A549 (cell line): ENCODE measurements around the gene NAA16. TPM values are rescaled to one million over a fixed set of nuclear protein-coding genes. Genes with fewer than 3 reads are reported as not detected.

Experiments used
- ATAC-seq, 2 experiments: fragments of 200-7000 bp in 1 of 2; fragments of >200 bp in 1 of 2; cut with Nextera tagmentation in 1 of 2; cut with Tn5 transposase in 1 of 2; 3 replicates each; pipeline versions ENCODE4 v1.8.0 to v1.9.1; 2018 to 2020; ENCODE audit warnings: mild to moderate bottlenecking in 1 of 2, moderate library complexity in 1 of 2
- CTCF ChIA-PET: fragments of 300-600 bp; sonication (Branson Sonifier 250); formaldehyde crosslinking; extraction: SDS; loops from one replicate; lab custom pipeline; 2021; ENCODE audit warnings: antibody characterized with exemption, inconsistent platforms; lab: Yijun Ruan, JAX
- POLR2A ChIA-PET: fragments of 350-600 bp; formaldehyde crosslinking; extraction: SDS; loops from one replicate; lab custom pipeline; 2021; ENCODE audit warnings: antibody characterized with exemption, inconsistent platforms; lab: Yijun Ruan, JAX
- DNase-seq, 2 experiments: peaks; one replicate each; pipeline versions ENCODE4 v3.0.0 to v3.0.0-alpha.2; 2011 to 2016; ENCODE audit warnings: low read depth in 1 of 2, low spot score in 1 of 2
- FAIRE-seq: peaks from 2 replicates; lab custom pipeline; 2011; peaks lifted over from hg19 to GRCh38; lab: Jason Lieb, UNC
- H3K27ac ChIP-seq, 2 experiments: fragments of >200 bp; sonication (Bioruptor Twin); formaldehyde crosslinking; 3 replicates each; pipeline ENCODE4 v1.5.1; 2016 to 2017
- H3K4me1 ChIP-seq: fragments of >200 bp; sonication (Bioruptor Twin); formaldehyde crosslinking; 3 replicates; pipeline ENCODE4 v1.6.1; 2016
- H3K4me2 ChIP-seq: fragments of >200 bp; sonication (Bioruptor Twin); formaldehyde crosslinking; 3 replicates; pipeline ENCODE4 v1.6.1; 2016
- H3K4me3 ChIP-seq: fragments of >200 bp; sonication (Bioruptor Twin); formaldehyde crosslinking; 3 replicates; pipeline ENCODE4 v1.5.1; 2016
- H3K9me3 ChIP-seq: fragments of >200 bp; sonication (Bioruptor Twin); formaldehyde crosslinking; 3 replicates; pipeline ENCODE4 v1.6.1; 2016
- BHLHE40 ChIP-seq: IDR thresholded peaks from 2 replicates; pipeline ENCODE4 v1.6.1; 2012; ENCODE audit warnings: low read depth, low read length, inconsistent platforms
- CBX2 ChIP-seq: fragments of 200-600 bp; sonication (generic); IDR thresholded peaks from 2 replicates; pipeline ENCODE4 v1.6.1; 2016; ENCODE audit warnings: low read depth, mild to moderate bottlenecking, borderline replicate concordance
- CEBPB ChIP-seq, 2 experiments: fragments of >200 bp in 1 of 2; sonication (Bioruptor Twin) in 1 of 2; formaldehyde crosslinking in 1 of 2; IDR thresholded peaks; 2 replicates each; pipeline ENCODE4 v1.6.1; 2012 to 2016
- EHF ChIP-seq: fragments of 250-450 bp; sonication (Bioruptor Pico); IDR thresholded peaks from 2 replicates; pipeline ENCODE4 v1.5.0; 2020; ENCODE audit warnings: mild to moderate bottlenecking
- FOSL2 ChIP-seq, 2 experiments: fragments of 450-650 bp in 1 of 2; fragments of >200 bp in 1 of 2; sonication (Bioruptor Twin) in 1 of 2; formaldehyde crosslinking; IDR thresholded peaks; 2 replicates each; pipeline versions ENCODE4 v1.5.0 to v1.6.1; 2016 to 2020; ENCODE audit warnings: mild to moderate bottlenecking in 1 of 2, moderate library complexity in 1 of 2
- GATA3 ChIP-seq: IDR thresholded peaks from 2 replicates; pipeline ENCODE4 v1.6.1; 2012; ENCODE audit warnings: borderline replicate concordance
- HDAC2 ChIP-seq: fragments of 200-600 bp; sonication (generic); IDR thresholded peaks from 2 replicates; pipeline ENCODE4 v1.6.1; 2016
- HEYL ChIP-seq: fragments of 250-450 bp; sonication (Bioruptor Pico); IDR thresholded peaks from 2 replicates; pipeline ENCODE4 v1.8.0; 2021; ENCODE audit warnings: mild to moderate bottlenecking, moderate library complexity
- HOXA7 ChIP-seq: fragments of 250-450 bp; sonication (Bioruptor Pico); IDR thresholded peaks from 2 replicates; pipeline ENCODE4 v1.5.0; 2020; ENCODE audit warnings: mild to moderate bottlenecking, moderate library complexity
- HOXB13 ChIP-seq: fragments of 250-450 bp; sonication (Bioruptor Pico); IDR thresholded peaks from 2 replicates; pipeline ENCODE4 v1.5.0; 2020; ENCODE audit warnings: low read depth, mild to moderate bottlenecking, moderate library complexity
- HOXB5 ChIP-seq: fragments of 250-450 bp; sonication (Bioruptor Pico); IDR thresholded peaks from 2 replicates; pipeline ENCODE4 v1.5.0; 2020; ENCODE audit warnings: mild to moderate bottlenecking, moderate library complexity
- KDM1A ChIP-seq: fragments of 200-600 bp; sonication (generic); IDR thresholded peaks from 2 replicates; pipeline ENCODE4 v1.6.1; 2016; ENCODE audit warnings: low read depth, mild to moderate bottlenecking
- NFE2L2 ChIP-seq: fragments of 150-350 bp; conservative IDR thresholded peaks from 2 replicates; pipeline ENCODE4 v1.6.1; 2014; ENCODE audit warnings: low read length
- NPAS2 ChIP-seq: fragments of 250-450 bp; sonication (Bioruptor Pico); IDR thresholded peaks from 2 replicates; pipeline ENCODE4 v1.8.0; 2022; ENCODE audit warnings: mild to moderate bottlenecking, moderate library complexity, borderline replicate concordance
- PHF8 ChIP-seq: fragments of 200-600 bp; sonication (generic); IDR thresholded peaks from 2 replicates; pipeline ENCODE4 v1.6.1; 2016; ENCODE audit warnings: low read depth, mild to moderate bottlenecking, antibody characterized with exemption, moderate library complexity, borderline replicate concordance
- POLR2A ChIP-seq: IDR thresholded peaks from 2 replicates; pipeline ENCODE4 v1.6.1; 2012; ENCODE audit warnings: mild to moderate bottlenecking, low read length
- RAD21 ChIP-seq, 2 experiments: fragments of >200 bp in 1 of 2; sonication (Bioruptor Twin) in 1 of 2; formaldehyde crosslinking in 1 of 2; IDR thresholded peaks in 1 of 2; conservative IDR thresholded peaks in 1 of 2; 2 replicates in 1 of 2; 3 replicates in 1 of 2; pipeline ENCODE4 v1.6.1; 2012 to 2018; ENCODE audit warnings: inconsistent platforms in 1 of 2
- SMC3 ChIP-seq: fragments of >200 bp; sonication (Bioruptor Twin); formaldehyde crosslinking; IDR thresholded peaks from 3 replicates; pipeline ENCODE4 v1.6.1; 2018; ENCODE audit warnings: inconsistent platforms
- SREBF2 ChIP-seq: fragments of 450-650 bp; IDR thresholded peaks from 2 replicates; pipeline ENCODE4 v1.6.1; 2014; ENCODE audit warnings: mild to moderate bottlenecking, moderate library complexity
- ZFP36 ChIP-seq: fragments of 450-650 bp; IDR thresholded peaks from 2 replicates; pipeline ENCODE4 v1.6.1; 2014; ENCODE audit warnings: borderline replicate concordance; ENCODE audit not compliant: partially characterized antibody
- ZNF302 ChIP-seq: fragments of 250-450 bp; sonication (Bioruptor Pico); IDR thresholded peaks from 2 replicates; pipeline ENCODE4 v1.9.0; 2021; ENCODE audit warnings: inconsistent platforms, mild to moderate bottlenecking, moderate library complexity
- WGBS: methylation state at CpG from one replicate; pipeline ENCODE4 v1.1.6; 2017; ENCODE audit errors: missing lambda C conversion rate; 5-methylcytosine and 5-hydroxymethylcytosine counted together
- polyA plus RNA-seq, 4 experiments: library from polyadenylated mRNA; depleted of rRNA in 3 of 4; stranded (reverse); fragments of >200 nt; fragmentation: RNase III in 1 of 4; extraction: RNeasy Plus Mini Kit Qiagen cat#74134 plus additional on column Dnase treatment in 1 of 4; gene quantifications; 2 replicates in 3 of 4; 3 replicates in 1 of 4; pipeline ENCODE4 v1.2.3, GENCODE V29; 2011 to 2017
- TF ChIP-seq, protein P1 (sequence below): fragments of 250-450 bp; sonication (Bioruptor Pico); IDR thresholded peaks from 2 replicates; pipeline ENCODE4 v1.5.0; 2020; ENCODE audit warnings: low read depth, mild to moderate bottlenecking, moderate library complexity
- TF ChIP-seq, protein P2 (sequence below): IDR thresholded peaks from 2 replicates; pipeline ENCODE4 v1.6.1; 2012; ENCODE audit warnings: low read depth, borderline replicate concordance
- TF ChIP-seq, protein P3 (sequence below): fragments of >200 bp; sonication (Bioruptor Twin); formaldehyde crosslinking; IDR thresholded peaks from 3 replicates; pipeline ENCODE4 v1.6.1; 2016

Gene NAA16
- polyA plus RNA-seq, 2 of the 4 experiments (the other 2 are of a cell fraction): 10.5 to 18.8 TPM

DNA sequence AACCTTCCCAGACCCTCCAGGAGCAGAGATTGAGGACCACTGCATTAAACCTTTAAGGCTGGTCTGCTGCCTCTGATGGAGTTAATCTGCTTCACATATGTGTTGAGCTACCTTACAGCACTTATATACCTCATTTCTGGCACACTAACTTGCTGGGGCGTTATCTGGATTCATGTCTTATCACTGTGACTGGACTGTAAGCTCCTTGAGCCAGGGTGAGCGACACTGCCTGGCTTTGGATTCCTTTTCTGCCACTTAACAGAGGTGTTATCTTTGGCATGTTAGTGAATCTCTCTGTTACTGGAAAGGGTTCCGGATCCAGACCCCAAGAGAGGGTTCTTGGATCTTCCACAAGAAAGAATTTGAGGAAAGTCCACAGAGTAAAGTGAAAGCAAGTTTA, 76.5 kb downstream of the NAA16 start:
- 37% methylated on average over 3 of the region's 3 CpGs for whole genome bisulfite sequencing
- CTCF ChIA-PET: interaction anchor here (0.6 to 1.1 kb wide), 2 partner anchors 9 to 51 kb away, joined by 3 read pairs; no protein-coding TSS in a partner anchor
- TF ChIP-seq HOXA7: no peak
- TF ChIP-seq SMC3: no peak
- no peak for TF ChIP-seq RAD21 (conservative IDR thresholded peaks at IDR 0.05 in 1 of 2, IDR thresholded peaks at IDR 0.05 in 1 of 2)
- no peak for TF ChIP-seq POLR2A
- TF ChIP-seq, protein P1, sequence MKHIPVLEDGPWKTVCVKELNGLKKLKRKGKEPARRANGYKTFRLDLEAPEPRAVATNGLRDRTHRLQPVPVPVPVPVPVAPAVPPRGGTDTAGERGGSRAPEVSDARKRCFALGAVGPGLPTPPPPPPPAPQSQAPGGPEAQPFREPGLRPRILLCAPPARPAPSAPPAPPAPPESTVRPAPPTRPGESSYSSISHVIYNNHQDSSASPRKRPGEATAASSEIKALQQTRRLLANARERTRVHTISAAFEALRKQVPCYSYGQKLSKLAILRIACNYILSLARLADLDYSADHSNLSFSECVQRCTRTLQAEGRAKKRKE (CRISPR knock-in tag): no peak
- TF ChIP-seq ZNF302 (CRISPR knock-in tag): no peak
- TF ChIP-seq FOSL2 (IDR thresholded peaks at IDR 0.05): no peak
- TF ChIP-seq FOSL2 (CRISPR knock-in tag; IDR thresholded peaks at IDR 0.05): no peak
- TF ChIP-seq NFE2L2: no peak
- TF ChIP-seq BHLHE40: no peak
- Histone ChIP-seq H3K27ac (no peak overlapping the region), H3K9me3 (no peaks in the 10 kb centered on the region), H3K4me2 (no peak overlapping the region), H3K4me1 (no peaks in the 10 kb centered on the region), H3K4me3 (no peak overlapping the region)
- no peak for FAIRE-seq
- no peak for ATAC-seq
- POLR2A ChIA-PET: no interaction called here
- DNase-seq: no peak

DNA sequence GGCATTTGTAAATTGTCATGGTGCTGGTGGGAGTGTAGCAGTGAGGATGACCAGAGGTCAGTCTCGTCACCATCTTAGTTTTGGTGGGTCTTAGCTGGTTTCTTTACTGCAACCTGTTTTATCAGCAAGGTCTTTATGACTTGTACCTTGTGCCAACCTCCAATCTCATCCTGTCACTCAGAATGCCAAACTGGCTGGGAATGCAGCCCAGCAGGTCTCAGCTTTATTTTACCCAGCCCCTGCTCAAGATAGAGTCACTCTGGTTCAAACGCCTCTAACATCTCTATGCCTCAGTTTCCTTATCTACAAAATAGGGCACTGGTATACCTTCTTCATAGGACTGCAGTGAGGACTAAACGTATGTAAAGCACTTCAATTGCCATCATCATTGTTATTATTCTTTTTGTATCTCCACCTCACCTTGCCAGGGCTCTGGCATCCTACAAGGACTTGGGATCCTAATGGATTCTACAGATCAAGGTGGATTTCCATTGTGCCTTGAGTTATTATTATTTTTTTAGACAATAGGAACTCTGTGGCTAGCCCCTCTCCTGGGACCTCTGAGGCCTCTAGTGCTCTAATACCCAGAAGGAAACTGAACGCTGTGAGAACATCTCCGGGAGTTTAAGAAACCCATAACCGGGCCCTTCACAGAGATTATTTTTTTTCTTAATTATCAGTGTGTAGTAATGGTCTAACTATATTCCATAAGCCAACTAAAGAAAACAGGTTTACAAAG, 77.2 kb downstream of the NAA16 start:
- no peak for FAIRE-seq
- Histone ChIP-seq H3K4me3 (no peak overlapping the region), H3K4me2 (no peak overlapping the region), H3K9me3 (no peaks in the 10 kb centered on the region), H3K4me1 (no peaks in the 10 kb centered on the region), H3K27ac (no peak overlapping the region)
- no peak for ATAC-seq
- WGBS: 73% methylated on average over 6 of the region's 6 CpGs
- POLR2A ChIA-PET: no interaction called here
- DNase-seq: no peak
- TF ChIP-seq HEYL: no peak
- TF ChIP-seq GATA3: no peak
- TF ChIP-seq NPAS2 (CRISPR knock-in tag): no peak
- TF ChIP-seq SREBF2: no peak
- no peak for TF ChIP-seq ZFP36
- no peak for TF ChIP-seq HOXB5
- TF ChIP-seq, protein P2, sequence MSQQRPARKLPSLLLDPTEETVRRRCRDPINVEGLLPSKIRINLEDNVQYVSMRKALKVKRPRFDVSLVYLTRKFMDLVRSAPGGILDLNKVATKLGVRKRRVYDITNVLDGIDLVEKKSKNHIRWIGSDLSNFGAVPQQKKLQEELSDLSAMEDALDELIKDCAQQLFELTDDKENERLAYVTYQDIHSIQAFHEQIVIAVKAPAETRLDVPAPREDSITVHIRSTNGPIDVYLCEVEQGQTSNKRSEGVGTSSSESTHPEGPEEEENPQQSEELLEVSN: no peak
- no peak for TF ChIP-seq CEBPB (IDR thresholded peaks at IDR 0.05)
- no peak for TF ChIP-seq CBX2
- TF ChIP-seq KDM1A: no peak
- TF ChIP-seq PHF8: no peak
- TF ChIP-seq EHF: no peak
- no peak for TF ChIP-seq FOSL2 (IDR thresholded peaks at IDR 0.05)
- TF ChIP-seq FOSL2 (CRISPR knock-in tag; IDR thresholded peaks at IDR 0.05): no peak
- TF ChIP-seq HDAC2: no peak
- no peak for TF ChIP-seq HOXB13 (CRISPR knock-in tag)
- CTCF ChIA-PET: no interaction called here

DNA sequence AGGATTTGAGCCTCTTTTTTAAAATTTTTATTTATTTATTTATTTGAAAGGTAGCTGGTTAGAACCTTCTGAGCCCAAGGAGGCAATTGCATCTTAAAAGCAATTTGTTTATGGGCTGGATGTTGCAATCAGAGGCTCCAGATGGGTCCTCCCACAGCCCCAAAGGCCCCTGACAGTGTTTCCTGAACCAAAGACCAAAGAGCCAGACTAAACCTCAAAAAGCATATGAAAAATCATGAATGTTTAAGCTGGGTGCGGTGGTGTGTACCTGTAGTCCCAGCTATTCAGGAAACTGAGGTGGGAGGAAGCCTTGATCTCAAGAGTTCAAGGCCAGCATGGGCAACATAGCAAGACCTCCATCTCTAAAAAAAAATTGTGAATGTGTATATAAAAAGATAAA, 78.5 kb downstream of the NAA16 start:
- no peaks in the 10 kb centered on the region for H3K4me1 ChIP-seq
- TF ChIP-seq, protein P3, sequence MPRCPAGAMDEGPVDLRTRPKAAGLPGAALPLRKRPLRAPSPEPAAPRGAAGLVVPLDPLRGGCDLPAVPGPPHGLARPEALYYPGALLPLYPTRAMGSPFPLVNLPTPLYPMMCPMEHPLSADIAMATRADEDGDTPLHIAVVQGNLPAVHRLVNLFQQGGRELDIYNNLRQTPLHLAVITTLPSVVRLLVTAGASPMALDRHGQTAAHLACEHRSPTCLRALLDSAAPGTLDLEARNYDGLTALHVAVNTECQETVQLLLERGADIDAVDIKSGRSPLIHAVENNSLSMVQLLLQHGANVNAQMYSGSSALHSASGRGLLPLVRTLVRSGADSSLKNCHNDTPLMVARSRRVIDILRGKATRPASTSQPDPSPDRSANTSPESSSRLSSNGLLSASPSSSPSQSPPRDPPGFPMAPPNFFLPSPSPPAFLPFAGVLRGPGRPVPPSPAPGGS: no peak
- DNase-seq: no peak
- no peak overlapping the region for H3K4me2 ChIP-seq
- 11% methylated on average over 1 of the region's 1 CpG for WGBS
- no peak overlapping the region for H3K27ac ChIP-seq
- ChIA-PET POLR2A (no interaction called here), CTCF (interaction anchor here (0.6 kb wide), 1 partner anchor 564 kb away, joined by 3 read pairs; no protein-coding TSS in a partner anchor)
- no peak for FAIRE-seq
- ATAC-seq: no peak
- H3K9me3 ChIP-seq: no peaks in the 10 kb centered on the region
- H3K4me3 ChIP-seq: no peak overlapping the region
